Esophagus mucosa (tissue), 1 donor: ENCODE results near the gene ZNF512. TPM values are rescaled to one million over a fixed set of nuclear protein-coding genes. Genes with fewer than 3 reads are reported as not detected.
A peak's percentile ranks its signal among the peaks of the same experiment; 100 is the strongest.
"Not testable (repeated sequence)": the region's sequence is repeated elsewhere in the genome, so short reads cannot be mapped to it uniquely, and the experiment has no call there.

Experiments used
- ATAC-seq: fragments of 200-7000 bp; cut with Tn5 transposase; one replicate; pipeline ENCODE4 v1.9.1; 2020
- total RNA-seq: library from RNA; stranded (reverse); gene quantifications from one replicate; pipeline ENCODE4 v1.2.4, GENCODE V29; 2023
- donor health status: DM: yes; HTN: yes; CAD: no.

ZNF512 gene
- total RNA-seq, 1 donor from 2014 or later = 9.2 TPM

DNA sequence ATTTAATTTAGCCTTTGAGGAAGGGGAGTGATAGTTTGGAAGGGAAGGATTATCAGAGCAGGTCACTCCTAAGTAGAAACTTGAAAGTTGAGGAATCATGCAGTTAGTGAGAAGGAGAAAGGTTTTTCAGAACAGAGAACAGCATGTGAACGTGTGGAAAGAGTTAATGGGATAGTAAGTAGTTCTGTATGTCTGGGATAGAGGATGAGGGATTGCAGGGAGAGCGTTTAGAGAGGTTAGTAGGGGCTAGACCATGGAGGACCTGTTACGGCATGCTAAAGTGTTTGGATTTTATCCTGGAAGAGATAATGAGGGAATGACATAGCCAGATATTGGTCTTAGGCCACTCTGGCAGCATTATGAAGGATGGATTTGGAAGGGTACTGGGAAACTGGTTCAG lies 1.8 kb downstream of the ZNF512 start:
- ATAC-seq = no peak

DNA sequence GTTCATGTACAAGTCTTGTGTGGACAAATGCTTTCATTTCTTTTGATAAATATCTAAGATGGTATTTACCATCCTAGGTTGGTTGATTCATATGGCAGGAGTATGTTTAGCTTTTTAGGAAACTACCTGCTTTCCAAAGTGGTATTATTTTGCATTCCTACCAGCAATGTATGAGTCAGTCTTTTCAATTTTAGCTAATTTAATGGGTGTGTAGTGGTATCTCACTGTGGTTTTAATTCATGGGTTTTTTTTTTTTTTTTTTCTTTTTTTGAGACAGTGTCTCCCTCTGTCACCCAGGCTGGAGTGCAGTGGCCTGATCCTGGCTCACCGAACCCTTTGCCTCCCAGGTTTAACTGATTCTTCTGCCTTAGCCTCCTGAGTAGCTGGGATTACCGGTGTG lies 4.2 kb downstream of the ZNF512 start:
- ATAC-seq = no peak

DNA sequence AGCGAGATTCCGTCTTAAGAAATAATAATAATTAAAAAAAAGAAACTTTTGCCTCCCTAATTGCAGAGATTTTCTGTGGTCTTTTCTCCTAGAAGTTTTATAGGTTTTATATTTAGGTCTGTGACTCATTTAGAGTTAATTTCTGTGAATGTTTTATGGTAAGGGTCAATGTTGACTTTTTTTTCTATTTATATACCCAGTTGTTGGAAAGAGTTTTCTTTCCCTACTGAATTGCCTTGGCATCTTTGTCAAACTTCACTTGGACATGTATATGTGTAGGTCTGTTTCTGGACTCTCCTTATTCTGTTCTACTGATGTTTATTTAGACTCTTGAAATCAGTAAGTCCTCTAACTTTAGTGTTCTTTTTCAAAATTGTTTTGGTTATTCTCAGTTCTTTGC lies 5.5 kb downstream of the ZNF512 start:
- no peak for ATAC-seq

GRCh38 chr2:27591745-27592144 lies 8.9 kb downstream of the ZNF512 start:
- ATAC-seq = no peak

GRCh38 chr2:27593240-27593639 lies 10.4 kb downstream of the ZNF512 start:
- ATAC-seq = no peak

DNA sequence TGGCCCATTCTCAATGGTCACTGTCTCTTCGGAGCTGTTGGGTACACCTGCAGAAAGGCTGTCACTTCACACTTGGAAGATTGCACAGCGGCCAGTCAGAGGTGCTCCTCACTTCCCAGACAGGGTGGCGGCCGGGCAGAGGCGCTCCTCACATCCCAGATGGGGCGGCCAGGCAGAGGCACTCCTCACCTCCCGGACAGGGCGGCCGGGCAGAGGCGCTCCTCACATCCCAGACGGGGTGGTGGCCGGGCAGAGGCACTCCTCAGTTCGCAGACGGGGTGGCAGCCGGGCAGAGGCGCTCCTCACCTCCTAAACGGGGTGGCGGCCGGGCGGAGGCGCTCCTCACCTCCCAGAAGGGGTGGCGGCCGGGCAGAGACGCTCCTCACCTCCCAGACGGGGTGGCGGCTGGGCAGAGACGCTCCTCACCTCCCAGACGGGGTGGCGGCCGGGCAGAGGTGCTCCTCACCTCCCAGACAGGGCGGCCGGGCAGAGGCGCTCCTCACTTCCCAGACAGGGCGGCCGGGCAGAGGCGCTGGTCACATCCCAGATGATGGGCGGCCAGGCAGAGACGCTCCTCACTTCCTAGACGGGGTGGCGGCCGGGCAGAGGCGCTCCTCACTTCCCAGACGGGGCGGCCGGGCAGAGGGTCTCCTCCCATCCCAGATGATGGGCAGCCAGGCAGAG lies 11.3 kb downstream of the ZNF512 start:
- not testable (repeated sequence) for ATAC-seq

- not testable (repeated sequence) for ATAC-seq
Observed at GRCh38 chr2:27595412-27595811, 12.6 kb downstream of the ZNF512 start.

- ATAC-seq = peak; percentile 59
Observed at GRCh38 chr2:27596627-27597026, 13.8 kb downstream of the ZNF512 start.

DNA sequence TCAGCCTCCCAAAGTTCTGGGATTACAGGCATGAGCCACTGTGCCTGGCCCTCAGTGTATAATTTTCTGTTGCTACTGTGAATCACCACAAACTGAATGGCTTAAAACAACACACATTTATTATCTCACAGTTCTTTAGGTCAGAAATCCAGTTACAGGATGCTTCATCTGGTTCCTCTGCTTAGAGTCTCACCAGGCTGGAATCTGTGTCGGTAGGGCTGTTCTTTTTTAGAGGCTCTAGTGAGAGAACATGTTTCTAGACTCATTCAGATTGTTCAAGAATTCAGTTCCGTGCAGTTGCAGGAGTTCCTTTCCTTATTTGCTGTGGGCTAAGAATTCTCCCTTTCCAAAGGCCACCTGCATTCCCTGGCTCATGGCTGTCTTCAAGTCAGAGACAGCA lies 23.8 kb downstream of the ZNF512 start:
- ATAC-seq = no peak

DNA sequence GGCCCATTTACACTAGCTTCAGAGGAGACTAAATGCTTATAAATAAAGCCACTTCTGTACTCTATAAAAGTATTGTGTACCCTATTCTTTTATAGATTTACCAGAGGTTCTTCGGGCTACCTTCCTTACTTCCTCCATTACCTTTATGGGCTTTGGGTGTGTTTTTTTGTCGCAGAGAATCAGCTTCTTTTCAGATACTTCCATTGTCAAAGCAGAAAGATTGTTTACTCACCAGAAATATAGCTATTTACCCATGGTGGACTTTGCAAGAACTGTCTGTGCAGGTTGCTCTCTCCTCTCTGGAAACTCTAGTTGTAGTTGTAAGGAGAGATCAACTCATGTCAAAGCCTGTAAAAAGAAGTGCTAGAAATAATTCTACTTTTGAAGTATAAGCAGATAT lies 31.1 kb downstream of the ZNF512 start:
- no peak for ATAC-seq

DNA sequence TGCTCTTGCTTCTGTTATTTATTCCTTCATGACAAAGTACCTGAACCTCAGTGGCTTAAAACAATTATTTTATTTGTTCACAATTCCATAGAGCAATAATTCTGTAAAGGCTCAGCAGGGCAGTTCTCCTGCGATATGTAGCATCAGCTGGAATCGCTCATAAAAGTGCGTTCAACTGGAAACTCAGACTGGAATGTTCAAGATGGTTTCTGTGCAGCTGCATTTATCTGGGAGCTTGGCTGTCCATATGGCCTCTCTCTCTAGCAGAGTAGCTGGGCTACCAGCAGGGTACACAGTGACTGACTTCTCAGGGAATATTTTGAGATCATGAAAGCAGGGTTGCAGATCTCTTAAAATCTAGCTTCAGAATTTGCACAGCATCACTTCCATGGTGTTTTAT lies 32.5 kb downstream of the ZNF512 start:
- ATAC-seq = no peak

- ATAC-seq = no peak
Observed at GRCh38 chr2:27621524-27621923, 38.7 kb downstream of the ZNF512 start.

DNA sequence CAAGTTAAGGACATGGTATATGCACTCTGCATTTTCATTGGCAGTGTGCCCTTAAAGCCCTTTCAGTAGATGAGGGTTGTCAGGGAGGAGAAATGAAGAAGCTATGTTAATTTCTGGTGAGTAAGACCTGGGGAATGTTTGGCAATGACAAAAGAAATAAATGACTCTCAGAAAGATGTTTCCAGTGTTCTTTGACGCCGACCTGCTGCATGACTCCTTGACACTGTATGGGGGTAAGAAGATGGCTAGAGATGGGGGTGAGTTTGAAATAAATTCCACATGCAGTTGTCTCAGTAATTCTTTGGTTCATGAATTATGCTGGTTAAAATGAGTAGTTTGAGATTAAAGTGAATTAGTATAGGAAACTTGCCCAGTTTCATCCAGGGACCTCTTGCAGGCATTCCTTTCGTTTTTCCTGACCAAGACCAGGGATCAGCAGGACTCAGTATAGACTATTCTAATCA lies 40.1 kb downstream of the ZNF512 start:
- ATAC-seq = no peak

GRCh38 chr2:27624943-27625342 lies 42.1 kb downstream of the ZNF512 start:
- ATAC-seq = no peak

- ATAC-seq = not testable (repeated sequence)
Observed at GRCh38 chr2:27626323-27626722, 43.5 kb downstream of the ZNF512 start.

GRCh38 chr2:27626921-27627320 lies 44.1 kb downstream of the ZNF512 start:
- ATAC-seq = peak; percentile 27

GRCh38 chr2:27627963-27628766 lies 45.3 kb downstream of the ZNF512 start:
- ATAC-seq = peak; percentile 89

DNA sequence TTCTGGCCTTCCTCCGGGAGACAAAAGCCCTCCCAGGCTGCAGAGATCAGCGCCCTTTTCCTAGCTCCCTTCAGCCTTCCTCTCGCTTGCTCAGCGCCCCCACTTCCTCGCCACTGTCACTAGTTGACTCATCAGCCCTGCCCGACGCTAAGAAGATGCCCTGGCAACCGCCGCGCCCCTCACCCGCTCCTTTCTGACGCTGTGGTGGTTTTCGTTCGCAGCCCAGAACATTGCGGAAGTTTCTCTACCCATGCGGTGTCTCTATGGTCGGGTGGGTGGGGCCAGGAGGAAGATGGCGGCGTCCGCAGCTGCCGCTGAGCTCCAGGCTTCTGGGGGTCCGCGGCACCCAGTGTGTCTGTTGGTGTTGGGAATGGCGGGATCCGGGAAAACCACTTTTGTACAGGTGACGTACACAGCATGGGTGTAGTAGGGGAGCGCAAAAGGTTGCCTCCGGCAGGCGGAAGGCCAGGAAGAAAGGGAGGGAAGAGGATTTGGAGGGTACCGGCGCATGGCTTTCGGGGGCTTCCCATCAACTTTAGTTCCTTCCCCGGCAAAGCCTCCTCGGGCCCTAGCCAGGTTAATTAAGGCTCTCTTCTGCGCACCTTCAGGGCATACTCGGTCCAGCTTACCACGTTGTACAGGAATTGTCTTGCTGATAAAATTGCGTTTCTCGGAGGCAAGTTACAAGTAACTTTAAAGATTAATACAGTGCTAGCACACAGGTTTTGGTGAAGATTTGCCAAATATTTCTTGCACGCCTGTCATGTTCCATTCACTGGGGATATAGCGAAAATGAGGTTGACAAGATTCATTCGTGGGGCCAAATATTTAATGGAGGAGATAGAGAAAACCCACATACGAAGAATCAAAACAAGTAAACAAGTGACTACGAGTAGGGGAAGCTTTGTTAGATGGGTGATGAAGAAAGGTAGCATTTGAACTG lies 46.2 kb downstream of the ZNF512 start, which contains the start of the genes CCDC121 and GPN1:
Gene CCDC121, minus strand, starts transcription at position 246 of the 943 bp plus-strand sequence. CDS start 1,213 bp downstream, outside the sequence.
Gene GPN1, plus strand, starts transcription at position 284 of the 943 bp plus-strand sequence. Its CDS starts 9 bp downstream, at position 293.
- peak; percentile 91 for ATAC-seq

DNA sequence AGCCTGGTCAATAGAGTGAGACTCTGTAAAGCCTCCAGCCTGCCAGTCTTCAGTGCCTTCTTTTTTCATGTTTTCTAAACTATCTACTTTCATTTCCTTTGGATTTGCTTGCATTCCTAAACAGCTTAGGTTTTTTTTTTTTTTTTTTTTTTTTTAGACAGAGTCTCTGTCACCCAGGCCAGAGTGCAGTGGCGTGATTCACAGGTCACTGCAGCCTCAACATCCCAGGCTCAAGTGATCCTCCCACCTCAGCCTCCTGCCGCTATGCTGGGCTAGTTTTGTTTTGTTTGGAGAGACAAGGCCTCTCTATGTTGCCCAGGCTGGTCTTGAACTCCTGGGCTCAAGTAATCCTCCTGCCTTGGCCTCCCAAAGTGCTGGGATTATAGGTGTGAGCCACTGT lies 47.4 kb downstream of the ZNF512 start:
- not testable (repeated sequence) for ATAC-seq

GRCh38 chr2:27634291-27634690 lies 51.4 kb downstream of the ZNF512 start:
- ATAC-seq = no peak

GRCh38 chr2:27636766-27637165 lies 53.9 kb downstream of the ZNF512 start:
- ATAC-seq = no peak

DNA sequence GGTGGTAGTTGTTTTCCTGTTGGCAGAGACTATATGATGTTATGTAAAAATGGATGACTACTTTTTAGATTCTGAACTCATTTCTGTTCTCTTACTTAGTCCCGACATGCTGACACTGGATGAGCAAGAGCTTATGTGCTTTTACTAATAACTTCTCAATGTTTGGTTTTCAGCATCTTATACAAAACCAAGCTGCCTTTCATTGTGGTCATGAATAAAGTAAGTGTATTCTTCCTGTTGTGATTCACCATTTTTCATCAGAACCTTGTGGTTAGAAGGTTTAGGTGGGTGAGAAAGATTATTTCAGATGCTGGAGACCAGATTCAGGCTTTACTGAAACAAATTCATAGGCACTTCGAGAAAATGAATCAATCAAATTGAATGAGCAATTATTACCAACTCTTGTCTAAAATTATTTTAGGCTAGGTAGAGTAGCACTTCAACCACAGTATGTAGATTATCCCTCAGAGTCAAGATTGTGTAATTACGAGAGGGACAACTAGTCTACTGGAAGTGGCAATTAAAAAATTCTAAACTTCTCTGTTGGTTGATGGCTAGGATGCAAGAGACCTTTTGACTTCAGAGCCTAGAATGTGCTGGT lies 55.3 kb downstream of the ZNF512 start:
- peak; percentile 62 for ATAC-seq
